NCI-H2081 (cell line): Measurements from ENCODE around the gene BMI1.

Experiments
- DNase-seq, 2 experiments: peaks; one replicate each; lab custom pipeline; 2025; lab: John Stamatoyannopoulos, UW

BMI1 gene

DNA sequence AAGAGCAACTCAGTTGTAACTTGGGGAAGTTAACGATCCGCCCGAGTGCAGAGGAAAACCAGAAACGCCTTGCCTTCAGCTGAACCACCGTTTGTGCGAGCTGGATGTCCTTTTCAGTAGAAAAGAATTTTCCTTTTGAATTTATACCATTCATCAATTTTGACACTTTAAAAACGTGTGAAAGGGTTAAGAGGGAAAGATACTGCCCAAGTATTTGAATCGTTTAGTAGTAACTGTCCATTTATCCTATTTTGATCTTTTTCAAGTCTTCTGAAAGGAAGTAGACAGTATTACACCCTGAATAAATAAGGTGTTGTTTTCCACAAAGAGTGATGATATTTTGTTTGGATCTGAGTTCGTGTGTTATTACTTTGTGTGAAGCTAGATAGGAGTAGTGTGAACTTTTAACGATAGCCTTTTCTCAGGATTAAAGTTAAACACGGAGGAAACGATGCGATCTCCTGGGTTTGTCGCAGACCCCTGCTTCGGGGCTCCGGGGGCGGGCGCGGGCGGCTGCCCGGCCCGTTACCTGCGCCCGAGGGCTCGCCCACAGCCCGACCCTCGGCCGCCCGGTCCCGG is 830 bp upstream of the BMI1 start:
- DNase-seq, result no peak

DNA sequence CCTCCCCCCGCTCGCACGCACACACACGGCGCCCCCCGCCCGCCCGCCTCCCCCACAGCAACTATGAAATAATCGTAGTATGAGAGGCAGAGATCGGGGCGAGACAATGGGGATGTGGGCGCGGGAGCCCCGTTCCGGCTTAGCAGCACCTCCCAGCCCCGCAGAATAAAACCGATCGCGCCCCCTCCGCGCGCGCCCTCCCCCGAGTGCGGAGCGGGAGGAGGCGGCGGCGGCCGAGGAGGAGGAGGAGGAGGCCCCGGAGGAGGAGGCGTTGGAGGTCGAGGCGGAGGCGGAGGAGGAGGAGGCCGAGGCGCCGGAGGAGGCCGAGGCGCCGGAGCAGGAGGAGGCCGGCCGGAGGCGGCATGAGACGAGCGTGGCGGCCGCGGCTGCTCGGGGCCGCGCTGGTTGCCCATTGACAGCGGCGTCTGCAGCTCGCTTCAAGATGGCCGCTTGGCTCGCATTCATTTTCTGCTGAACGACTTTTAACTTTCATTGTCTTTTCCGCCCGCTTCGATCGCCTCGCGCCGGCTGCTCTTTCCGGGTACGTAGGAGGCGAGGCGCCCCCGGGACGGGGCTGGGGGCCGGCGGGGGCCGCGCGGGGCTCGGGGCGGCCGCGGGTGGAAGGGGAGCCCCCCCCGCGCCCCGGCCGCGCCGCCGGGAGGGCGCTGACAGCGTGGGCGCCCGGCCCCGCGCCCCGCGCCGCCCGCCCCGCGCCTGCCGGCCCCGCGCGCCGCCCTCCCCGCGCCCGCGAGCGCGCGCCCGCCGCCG is 441 bp downstream of the BMI1 start:
- peak; percentile 42 to 55 for DNase-seq

DNA sequence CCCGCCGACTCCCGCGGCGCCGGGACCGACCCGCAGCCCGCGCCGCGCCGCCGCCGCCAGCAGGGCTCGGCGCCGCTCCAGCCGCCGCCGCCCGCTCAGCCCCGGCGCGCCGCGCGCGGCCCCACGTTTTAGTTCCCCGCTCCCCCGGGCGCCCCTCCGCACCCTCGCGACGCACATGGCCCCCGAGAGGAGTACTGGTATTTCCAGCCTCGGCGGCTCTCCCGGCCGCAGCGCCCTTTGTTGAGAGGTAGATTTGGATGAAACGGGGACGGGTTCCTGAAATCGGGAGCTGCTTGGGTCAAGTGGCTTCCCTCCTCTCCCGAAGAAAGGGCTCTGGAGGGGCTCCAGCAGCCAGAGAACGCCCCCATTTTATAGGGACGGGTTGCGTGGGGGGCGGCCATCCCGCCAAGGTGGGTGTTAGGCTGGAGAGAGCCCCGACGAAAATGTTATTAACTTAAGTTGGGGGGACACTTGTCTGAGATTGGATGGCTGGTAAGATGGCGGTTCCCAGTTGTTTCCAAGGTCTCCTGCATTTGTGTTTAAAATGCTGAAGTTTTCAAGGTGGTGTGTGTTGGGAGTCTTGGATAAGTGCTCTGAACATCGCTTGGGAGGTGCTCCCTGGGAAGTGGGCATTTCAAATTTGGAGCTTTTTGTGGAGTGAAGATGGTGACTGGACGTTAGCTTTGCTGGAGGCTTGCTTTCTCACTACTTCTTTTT is 1.2 kb downstream of the BMI1 start:
- no peak for DNase-seq

DNA sequence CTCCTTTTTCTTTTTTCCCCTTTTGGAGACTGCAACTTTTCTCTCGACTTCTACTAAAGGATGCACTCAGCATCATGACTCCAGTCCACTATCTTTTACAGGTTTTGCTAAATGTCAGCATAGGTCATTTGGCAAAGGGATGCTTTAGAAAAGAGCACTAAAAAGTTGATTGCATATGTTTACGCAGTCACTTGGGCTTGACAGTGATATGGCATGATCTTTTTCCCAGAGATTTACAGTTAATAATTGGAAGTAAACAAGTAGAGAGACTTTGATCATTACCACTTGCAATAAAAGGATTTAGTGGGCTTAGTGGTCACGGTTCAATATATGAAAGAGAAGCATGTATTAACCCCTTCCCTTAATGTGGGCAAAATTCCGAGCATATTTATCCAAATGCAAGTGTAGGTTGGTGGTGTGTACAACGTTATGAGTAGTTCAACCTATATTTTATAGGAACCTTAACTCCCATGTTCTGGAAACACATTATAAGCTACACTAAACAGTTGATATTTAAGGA is 1.8 kb downstream of the BMI1 start:
- DNase-seq, result no peak

DNA sequence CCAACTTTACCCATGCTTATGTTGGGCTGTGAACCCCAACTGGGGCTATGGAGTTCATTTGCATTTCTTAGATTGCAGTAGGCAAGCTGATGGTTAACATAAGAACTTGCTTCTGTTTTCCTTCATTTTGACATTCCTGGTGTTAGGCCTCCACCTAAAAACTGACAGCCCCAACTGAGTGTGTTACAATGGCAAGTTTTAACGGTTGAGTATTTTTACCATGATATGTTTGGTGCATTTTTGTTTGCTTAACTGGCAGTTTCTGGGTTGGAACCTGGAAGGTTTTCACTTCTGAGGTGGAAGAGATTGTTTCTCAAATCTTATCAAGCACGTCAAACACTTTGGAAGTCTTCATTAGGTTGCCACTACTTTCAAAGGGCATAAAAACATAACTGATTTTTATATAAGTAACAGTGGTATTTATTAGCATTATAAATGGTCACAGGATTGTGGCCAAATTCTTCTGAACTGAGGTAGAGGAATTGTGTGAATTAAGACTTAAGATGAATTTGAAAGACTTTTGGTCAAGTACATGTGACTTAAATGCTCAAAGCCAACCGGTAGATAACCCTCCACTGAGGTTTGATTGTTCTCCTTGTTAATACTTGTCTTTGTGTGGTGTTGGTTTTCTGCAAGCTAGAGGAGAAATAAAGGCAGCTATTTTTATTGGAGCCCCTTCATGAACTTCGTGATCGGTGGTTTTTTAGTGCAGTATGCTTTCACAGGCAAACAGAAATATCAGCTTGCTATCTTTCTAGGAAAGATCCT is 2.8 kb downstream of the BMI1 start:
- DNase-seq, result no peak

DNA sequence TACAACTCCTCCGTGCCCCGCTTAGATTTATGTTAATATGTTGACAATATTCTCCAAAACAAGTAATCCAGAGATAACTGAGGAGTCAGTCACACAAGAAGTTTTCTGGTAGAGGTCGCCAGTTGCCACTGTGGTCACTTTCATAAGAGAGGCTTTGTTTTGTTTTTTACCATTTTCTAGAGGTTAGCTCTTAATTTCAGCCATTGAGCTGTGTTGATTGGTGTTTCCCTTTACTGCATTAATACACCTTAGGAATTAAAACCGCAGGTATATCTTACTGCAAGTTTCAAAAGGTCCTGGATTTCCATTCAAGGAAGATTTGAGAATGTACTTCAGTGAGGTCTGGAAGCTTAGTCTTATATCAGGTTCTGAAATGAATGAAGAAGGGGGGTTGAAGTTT is 3.5 kb downstream of the BMI1 start:
- DNase-seq, result no peak

DNA sequence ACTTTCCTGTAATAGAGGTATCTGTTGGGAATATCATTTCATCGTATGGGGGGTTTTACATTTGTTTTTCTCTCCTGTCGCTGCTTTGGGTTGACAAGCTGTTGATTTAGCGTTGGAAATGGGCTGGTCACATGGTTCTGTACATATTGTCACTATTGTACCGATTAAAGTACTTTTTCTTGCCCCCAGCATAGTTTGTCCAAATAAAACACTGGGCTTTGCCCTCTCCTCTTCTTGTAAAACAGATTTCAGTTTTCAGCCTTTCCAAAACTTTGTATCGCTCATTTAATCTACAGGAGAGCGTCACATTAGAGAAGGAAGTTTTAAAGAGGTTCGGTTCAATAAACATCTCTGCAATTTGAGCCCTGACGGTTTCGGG is 4.0 kb downstream of the BMI1 start:
- no peak for DNase-seq

DNA sequence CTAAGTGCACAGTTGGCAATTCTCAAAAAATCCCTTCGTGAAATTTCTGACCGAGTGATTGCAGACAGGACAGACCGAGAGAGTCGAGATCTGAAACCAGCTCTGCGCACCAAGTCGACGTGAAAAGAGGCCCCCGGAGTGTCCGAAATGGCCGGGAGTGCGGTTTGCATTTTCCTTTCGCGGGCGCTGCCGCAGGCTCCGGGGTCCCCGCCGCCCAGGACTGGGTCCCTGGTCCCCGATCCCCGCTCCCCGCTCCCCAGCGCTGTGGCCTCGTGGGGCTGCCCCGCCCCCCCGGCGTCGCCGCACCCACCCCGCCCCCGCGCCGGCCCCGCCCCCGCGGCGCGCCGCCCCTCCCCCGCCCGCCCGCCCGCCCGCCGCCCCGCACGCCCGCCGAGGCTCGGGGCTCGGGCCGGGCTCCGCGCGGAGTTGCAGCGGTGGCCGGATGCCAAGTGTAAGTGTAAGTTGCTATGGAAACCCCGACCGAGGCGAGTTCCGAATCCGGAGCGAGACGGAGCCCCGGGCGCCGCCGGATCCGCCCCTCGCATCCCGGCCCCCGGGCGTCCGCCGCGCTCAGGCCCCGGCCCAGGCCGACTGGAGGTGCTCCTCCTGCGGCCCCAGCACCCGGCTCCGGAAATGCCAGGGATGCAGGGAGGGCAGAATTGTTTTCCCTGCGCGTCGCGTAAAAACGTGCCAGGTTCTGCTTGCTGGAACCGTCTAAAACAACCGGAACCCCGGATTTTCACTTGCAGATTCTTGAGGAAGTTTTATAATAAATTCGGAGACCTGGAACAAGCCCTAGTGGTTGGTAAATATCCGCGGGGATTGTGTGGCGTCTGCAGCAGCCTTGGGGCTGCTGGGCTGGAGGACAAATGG is 4.6 kb downstream of the BMI1 start:
- DNase-seq, result peak; percentile 65 to 68

DNA sequence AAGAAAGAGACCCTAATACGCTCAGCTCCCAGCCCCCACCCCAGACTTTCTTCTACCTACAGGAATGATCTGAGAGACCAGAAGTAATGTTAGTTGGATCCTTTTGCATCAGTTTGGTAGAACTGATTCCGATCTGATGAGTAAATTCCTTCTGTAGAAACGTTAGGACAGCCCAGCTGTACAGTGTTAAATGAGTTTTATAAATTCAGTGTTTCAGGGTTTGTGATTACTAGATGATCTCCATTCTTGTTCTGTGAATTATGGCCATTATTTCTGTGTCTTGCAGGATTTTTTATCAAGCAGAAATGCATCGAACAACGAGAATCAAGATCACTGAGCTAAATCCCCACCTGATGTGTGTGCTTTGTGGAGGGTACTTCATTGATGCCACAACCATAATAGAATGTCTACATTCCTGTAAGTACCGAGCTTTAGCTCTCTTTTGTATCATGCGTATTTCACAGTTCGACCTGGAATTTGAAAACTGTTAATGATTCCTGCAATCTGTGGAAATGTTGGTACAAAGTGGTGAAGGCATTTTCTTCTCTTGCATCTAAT is 5.3 kb downstream of the BMI1 start:
- DNase-seq, result no peak

DNA sequence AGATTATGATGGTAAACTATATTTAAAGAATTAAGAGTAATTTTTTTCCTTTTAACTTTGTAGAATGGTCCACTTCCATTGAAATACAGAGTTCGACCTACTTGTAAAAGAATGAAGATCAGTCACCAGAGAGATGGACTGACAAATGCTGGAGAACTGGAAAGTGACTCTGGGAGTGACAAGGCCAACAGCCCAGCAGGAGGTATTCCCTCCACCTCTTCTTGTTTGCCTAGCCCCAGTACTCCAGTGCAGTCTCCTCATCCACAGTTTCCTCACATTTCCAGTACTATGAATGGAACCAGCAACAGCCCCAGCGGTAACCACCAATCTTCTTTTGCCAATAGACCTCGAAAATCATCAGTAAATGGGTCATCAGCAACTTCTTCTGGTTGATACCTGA is 8.3 kb downstream of the BMI1 start:
- no peak for DNase-seq

DNA sequence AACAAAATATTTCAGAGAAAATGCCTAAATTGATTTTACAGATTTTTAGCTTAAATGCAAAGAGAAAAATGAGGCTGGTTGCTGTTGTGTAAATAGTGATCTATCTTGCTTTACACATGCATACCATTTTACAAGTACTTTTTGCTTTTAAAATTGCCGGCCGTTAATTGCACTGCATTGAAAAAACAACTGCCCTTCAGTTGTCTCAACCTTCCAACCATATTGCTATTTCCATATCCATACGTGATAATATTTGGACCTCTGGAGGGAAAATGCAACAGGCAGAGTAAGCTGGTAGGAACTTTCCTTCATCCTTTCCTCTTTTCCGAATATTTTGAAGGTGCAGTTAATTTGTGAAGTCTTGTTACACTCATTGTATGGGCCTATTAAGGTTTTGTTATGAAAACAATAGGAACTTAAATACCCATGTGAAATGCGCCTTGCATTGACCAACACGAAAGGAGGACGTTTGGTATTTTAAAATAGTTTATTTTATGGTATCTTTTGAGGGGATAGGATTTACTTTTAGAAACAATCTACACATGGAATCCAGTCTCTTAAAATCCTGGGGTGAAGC is 11.3 kb downstream of the BMI1 start:
- DNase-seq, result no peak

DNA sequence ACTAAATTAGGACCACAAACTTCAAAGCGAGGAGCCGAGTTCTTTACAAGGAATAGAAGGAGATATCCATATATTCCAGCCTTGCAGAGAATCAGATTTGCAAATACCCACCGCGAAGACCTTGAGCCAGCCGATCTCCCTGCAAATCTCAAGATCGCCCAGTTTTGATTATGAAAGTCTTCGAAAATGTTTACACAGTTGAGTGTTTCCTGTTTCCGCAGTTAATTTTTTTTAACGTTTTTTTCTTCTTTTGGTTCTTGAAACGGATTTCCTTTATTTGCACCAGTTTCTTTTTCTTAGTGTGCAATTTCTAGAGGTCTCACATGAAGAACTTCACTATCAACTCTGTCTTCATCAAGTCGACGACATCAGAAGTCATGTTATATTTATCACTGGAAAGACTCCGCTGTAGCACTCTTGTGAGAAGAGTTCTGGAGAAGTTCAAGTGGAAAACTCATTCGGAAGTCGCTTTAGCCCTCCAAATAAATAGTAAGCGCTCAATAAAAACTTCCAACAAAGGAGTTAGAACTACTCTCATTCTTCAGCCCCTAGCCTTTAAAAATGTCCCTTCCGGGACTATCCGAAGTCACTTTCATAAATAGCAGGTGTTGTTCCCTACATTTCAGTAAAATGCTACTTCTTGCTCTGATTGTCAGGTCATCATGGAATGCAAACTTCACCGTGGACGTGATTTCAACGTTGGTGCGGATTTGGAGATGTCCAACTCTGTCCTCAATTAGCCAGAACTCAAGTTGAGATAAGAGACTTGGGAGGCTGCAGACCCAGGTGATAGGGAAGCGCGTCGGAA is 12.5 kb downstream of the BMI1 start:
- no peak for DNase-seq

DNA sequence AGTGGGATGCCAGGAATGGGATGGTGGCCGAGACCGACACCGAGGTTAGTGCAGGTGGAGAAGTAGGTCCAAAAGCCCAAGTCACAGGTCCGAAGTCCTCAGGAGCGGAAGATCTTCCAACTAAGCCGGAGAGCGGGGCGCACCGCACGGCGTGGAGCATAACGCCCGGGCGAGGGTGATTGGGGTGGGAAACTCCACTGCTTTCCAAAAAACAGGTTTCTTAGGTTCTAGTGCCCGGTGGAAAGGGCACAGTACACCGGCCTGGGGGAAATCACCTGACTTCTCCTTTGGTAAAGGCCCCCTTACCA is 13.0 kb downstream of the BMI1 start:
- no peak for DNase-seq

DNA sequence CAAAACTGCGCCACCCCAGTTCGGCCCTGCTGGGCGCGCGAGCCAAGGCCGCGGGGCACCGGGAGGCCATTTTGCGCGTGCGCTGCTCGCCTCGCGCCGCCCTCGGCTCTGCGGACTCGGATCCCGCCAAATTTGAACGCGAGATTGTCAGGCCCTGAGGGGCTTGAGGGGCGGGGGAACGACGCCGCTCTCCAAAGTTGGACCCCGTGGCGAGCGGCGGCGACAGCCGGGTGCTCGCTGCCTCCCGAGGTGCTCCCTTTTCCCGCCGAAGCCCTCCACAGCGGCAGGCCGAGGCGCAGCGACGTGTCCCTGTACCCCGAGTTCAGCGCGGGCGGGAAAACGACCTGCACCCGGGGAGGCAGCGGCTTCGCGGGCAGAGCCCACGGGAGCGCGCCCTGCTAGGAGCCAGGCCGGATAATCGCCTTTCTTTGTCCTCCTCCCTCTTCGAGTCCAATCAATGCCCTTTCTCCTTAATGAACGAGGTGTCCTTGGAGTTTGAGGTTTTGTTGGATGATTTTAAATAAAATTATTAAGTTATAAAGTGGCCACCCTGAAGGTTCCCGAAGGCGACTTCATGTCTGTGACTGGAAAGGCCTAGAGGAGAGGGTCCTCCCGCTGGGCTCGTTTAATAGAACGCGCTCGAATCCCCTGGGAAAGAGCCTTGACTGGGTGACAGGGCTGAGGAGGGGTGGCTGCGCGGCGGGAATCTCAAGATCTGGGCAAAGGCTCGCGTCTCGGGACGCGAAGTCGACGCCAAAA is 13.7 kb downstream of the BMI1 start:
- DNase-seq, result no peak

DNA sequence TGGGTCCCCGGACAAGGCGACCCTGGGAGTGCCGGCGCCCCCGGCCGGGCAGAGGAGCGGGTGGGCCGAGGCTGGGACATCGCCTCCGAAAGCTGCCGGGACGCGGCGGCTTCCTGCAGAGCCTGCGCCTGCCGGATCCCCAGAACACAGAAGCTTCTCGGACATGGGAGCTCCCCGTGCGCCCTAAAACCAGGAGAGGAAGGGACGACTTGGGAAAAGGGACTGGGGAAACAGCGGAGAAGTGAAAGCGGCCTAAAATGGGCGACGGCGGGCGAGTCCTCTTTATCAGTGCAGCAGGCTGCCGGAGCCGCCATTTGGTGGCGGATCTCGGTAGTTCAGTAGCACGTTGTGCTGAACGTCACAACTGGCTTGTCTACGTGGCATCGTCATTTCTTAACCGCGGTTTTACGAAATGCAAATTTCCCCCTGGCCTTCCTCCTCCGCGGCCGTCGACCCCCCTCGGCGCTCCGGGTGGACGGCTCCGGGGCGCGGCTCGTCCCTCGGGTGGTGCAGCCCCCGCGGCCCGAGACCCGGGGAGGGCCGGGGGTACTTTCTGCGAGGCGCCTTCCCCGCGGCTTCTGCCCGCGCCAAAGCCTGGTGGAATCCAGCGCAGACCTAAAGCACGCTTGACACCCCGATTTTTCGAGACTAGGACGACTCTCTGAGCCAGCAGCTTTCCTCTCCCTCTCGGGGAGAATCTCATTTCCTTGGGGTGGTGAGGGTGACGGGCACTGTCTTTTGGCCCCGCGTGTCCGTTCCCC is 14.5 kb downstream of the BMI1 start:
- DNase-seq, result no peak

DNA sequence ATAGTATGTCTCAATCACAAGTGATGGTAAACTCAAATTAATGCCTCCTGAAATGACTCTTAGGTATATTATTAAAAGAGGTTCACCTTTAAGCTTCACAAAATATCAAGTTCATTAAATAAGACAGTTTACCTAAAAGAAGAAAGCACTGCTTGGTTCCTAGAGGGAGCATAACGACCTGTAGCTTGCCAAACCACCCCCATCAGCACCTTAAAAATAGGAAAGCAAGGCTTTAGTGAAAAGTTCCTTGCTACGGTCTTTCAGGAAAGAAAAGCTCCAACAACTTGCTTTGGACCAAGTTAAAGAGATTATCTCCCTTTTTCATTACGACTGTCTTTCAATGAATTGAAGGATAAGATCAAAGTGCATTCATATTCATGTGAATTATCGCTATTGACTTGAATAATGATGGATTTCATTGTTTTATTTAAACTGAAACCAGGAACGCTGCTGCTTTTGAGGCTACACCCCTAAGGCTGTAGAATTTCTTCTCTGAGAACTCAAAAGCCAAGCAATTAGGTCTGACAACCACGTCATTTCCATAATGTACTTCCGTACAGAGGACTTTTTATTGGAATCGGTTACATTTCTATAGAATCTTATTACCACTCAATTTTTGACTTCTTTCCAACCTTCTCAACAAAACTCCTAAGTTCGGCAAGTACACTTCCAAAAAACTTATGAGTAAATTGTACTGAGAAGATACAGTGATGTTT is 17.4 kb downstream of the BMI1 start:
- no peak for DNase-seq

DNA sequence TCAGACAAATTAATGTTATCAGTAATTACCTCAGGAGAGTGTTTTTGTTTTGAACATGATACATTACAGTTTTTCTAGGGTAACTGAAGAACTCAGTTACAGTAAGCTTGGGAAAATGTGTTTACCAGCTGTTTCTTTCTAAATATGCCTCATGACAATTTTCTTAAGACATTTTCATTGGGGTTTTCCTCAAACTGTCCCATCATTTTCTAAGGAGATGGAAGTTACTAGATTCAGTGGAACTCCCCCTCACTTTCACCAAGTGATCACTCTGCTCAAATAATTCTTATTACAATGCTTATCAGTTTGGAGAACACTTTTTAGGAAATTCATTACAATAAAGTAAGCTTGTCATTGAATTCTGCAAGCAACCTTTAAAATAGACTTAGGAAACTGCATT is 18.0 kb downstream of the BMI1 start:
- no peak for DNase-seq

DNA sequence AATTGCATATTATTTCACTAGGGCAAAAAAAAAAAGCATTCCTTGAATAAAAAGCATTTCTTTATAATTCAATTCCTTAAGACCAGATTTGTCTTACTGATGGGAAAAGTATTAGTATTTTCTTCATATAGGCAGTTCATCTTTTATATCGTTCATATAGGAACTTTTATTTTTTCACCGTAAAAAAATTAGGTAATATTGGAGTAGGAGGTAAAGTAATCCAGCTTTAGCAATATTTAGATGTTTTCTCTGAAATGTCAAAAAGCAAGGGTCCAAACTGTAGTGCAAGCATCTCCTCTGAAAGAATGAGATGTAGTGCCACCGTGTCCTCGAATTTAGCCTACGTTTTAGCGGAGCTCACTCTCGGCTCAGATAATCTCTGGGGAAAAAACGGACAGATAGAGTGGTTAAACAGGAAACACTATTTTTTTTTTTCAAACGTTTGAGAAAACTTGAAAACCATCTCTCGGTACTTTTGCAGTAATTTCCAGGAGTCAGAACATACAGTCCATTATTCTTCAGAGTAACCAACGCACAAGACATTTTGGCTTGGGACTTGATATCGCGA is 18.9 kb downstream of the BMI1 start:
- no peak for DNase-seq
